AG09319 (cell line): ENCODE measurements around the gene MARK4.

ENCODE experiments used
- DNase-seq: peaks from one replicate; pipeline ENCODE4 v3.0.0-alpha.2; 2010; ENCODE audit warnings: low read depth; ENCODE audit errors: extremely low read depth
- CTCF ChIP-seq: IDR thresholded peaks from 2 replicates; pipeline ENCODE4 v1.5.1; 2011; ENCODE audit warnings: low read depth, mild to moderate bottlenecking, inconsistent platforms, low read length, moderate library complexity

Gene MARK4

GRCh38 chr19:45354241-45354842, 103.3 kb downstream of the MARK4 start:
- no peak for DNase-seq
- no peak for TF ChIP-seq CTCF
